ENCODE data around the gene KCNIP4. TPM values are rescaled to one million over a fixed set of nuclear protein-coding genes. Genes with fewer than 3 reads are reported as not detected.

The KCNIP4 gene
- total RNA-seq, 1 donor, result not detected

GRCh38 chr4:21248331-21248730, 700.2 kb downstream of the KCNIP4 start:
- Histone ChIP-seq H3K4me1 (ENCODE audit: insufficient read depth, low read length) (no peaks in the 10 kb centered on the region), H3K79me2 (ENCODE audit: insufficient read depth, low read length) (no peaks in the 10 kb centered on the region), H4K20me1 (ENCODE audit: insufficient read depth, low read length) (no peaks in the 10 kb centered on the region), H3K4me2 (ENCODE audit: insufficient read depth, low read length) (no peak overlapping the region), H3K4me3 (ENCODE audit: insufficient read depth, low read length) (no peak overlapping the region), H3K9me3 (ENCODE audit: low read depth, low read length) (no peaks in the 10 kb centered on the region), H3K27me3 (ENCODE audit: insufficient read depth, low read length) (no peaks in the 10 kb centered on the region), H3K27ac (ENCODE audit: low read depth, low read length) (no peak overlapping the region), H2AFZ (ENCODE audit: low read length) (no peak overlapping the region), H3K36me3 (ENCODE audit: insufficient read depth, low read length) (no peaks in the 10 kb centered on the region)
- TF ChIP-seq CTCF (IDR thresholded peaks at IDR 0.05; ENCODE audit: extremely low read depth, low read depth, low read length), result no peak
- no peak for DNase-seq (ENCODE audit: insufficient read length, low spot score, missing footprints)

GRCh38 chr4:21242163-21242562, 706.4 kb downstream of the KCNIP4 start:
- H3K9me3 ChIP-seq (ENCODE audit: low read depth, low read length), result peaks cover 1% of the 10 kb centered on the region
- no peaks in the 10 kb centered on the region for H3K4me1 ChIP-seq (ENCODE audit: insufficient read depth, low read length)
- no peaks in the 10 kb centered on the region for H3K79me2 ChIP-seq (ENCODE audit: insufficient read depth, low read length)
- no peak for DNase-seq (ENCODE audit: insufficient read length, low spot score, missing footprints)
- no peak overlapping the region for H3K4me2 ChIP-seq (ENCODE audit: insufficient read depth, low read length)
- no peaks in the 10 kb centered on the region for H3K36me3 ChIP-seq (ENCODE audit: insufficient read depth, low read length)
- no peaks in the 10 kb centered on the region for H3K27me3 ChIP-seq (ENCODE audit: insufficient read depth, low read length)
- no peak for TF ChIP-seq CTCF (IDR thresholded peaks at IDR 0.05; ENCODE audit: extremely low read depth, low read depth, low read length)
- no peak overlapping the region for H3K27ac ChIP-seq (ENCODE audit: low read depth, low read length)
- no peak overlapping the region for H3K4me3 ChIP-seq (ENCODE audit: insufficient read depth, low read length)
- no peaks in the 10 kb centered on the region for H4K20me1 ChIP-seq (ENCODE audit: insufficient read depth, low read length)
- no peak overlapping the region for H2AFZ ChIP-seq (ENCODE audit: low read length)

GRCh38 chr4:21226637-21227538, 721.7 kb downstream of the KCNIP4 start:
- H3K79me2 ChIP-seq (ENCODE audit: insufficient read depth, low read length), result no peaks in the 10 kb centered on the region
- H3K4me2 ChIP-seq (ENCODE audit: insufficient read depth, low read length), result no peak overlapping the region
- no peaks in the 10 kb centered on the region for H3K4me1 ChIP-seq (ENCODE audit: insufficient read depth, low read length)
- no peak for TF ChIP-seq CTCF (IDR thresholded peaks at IDR 0.05; ENCODE audit: extremely low read depth, low read depth, low read length)
- H4K20me1 ChIP-seq (ENCODE audit: insufficient read depth, low read length), result no peaks in the 10 kb centered on the region
- no peaks in the 10 kb centered on the region for H3K36me3 ChIP-seq (ENCODE audit: insufficient read depth, low read length)
- no peak overlapping the region for H2AFZ ChIP-seq (ENCODE audit: low read length)
- peaks cover 2% of the 10 kb centered on the region for H3K9me3 ChIP-seq (ENCODE audit: low read depth, low read length)
- no peak for DNase-seq (ENCODE audit: insufficient read length, low spot score, missing footprints)
- no peak overlapping the region for H3K4me3 ChIP-seq (ENCODE audit: insufficient read depth, low read length)
- no peaks in the 10 kb centered on the region for H3K27me3 ChIP-seq (ENCODE audit: insufficient read depth, low read length)
- no peak overlapping the region for H3K27ac ChIP-seq (ENCODE audit: low read depth, low read length)

- Histone ChIP-seq H3K79me2 (ENCODE audit: insufficient read depth, low read length) (no peaks in the 10 kb centered on the region), H3K36me3 (ENCODE audit: insufficient read depth, low read length) (no peaks in the 10 kb centered on the region), H2AFZ (ENCODE audit: low read length) (no peak overlapping the region), H3K27ac (ENCODE audit: low read depth, low read length) (no peak overlapping the region), H3K4me2 (ENCODE audit: insufficient read depth, low read length) (no peak overlapping the region), H3K9me3 (ENCODE audit: low read depth, low read length) (peaks cover 2% of the 10 kb centered on the region), H3K27me3 (ENCODE audit: insufficient read depth, low read length) (no peaks in the 10 kb centered on the region), H4K20me1 (ENCODE audit: insufficient read depth, low read length) (no peaks in the 10 kb centered on the region), H3K4me1 (ENCODE audit: insufficient read depth, low read length) (no peaks in the 10 kb centered on the region), H3K4me3 (ENCODE audit: insufficient read depth, low read length) (no peak overlapping the region)
- TF ChIP-seq CTCF (IDR thresholded peaks at IDR 0.05; ENCODE audit: extremely low read depth, low read depth, low read length), result no peak
- DNase-seq (ENCODE audit: insufficient read length, low spot score, missing footprints), result no peak
Measured at GRCh38 chr4:21211846-21212245, 736.7 kb downstream of the KCNIP4 start.
